ENCODE measurements around the gene DPYSL5.

GRCh38 chr2:26886736-26887135 is 38.8 kb downstream of the DPYSL5 start:
- TF ChIP-seq FOXK2 (IDR thresholded peaks at IDR 0.05) (no peak), SUZ12 (IDR thresholded peaks at IDR 0.05) (no peak)

Data from HEK293T (cell line).